GM19463 (cell line): ENCODE measurements around the gene INS.

Experiments used
- ATAC-seq: cut with Tn5 transposase; IDR thresholded peaks from one replicate; pipeline ENCODE4 v1.9.1; 2021; ENCODE audit warnings: mild to moderate bottlenecking, moderate library complexity; ENCODE audit not compliant: unreplicated experiment

The INS gene

DNA sequence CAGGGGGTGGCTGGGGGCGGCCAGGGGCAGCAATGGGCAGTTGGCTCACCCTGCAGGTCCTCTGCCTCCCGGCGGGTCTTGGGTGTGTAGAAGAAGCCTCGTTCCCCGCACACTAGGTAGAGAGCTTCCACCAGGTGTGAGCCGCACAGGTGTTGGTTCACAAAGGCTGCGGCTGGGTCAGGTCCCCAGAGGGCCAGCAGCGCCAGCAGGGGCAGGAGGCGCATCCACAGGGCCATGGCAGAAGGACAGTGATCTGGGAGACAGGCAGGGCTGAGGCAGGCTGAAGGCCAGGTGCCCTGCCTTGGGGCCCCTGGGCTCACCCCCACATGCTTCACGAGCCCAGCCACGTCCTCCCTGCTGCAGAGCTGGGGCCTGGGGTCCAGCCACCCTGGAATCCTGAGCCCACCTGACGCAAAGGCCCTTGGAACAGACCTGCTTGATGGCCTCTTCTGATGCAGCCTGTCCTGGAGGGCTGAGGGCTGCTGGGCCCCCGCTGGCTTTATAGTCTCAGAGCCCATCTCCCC, at the start of gene INS:
TSS of gene INS (minus strand) at position 474 of the 524 bp plus-strand sequence. CDS start at position 236, 238 bp downstream.
- ATAC-seq, result no peak

DNA sequence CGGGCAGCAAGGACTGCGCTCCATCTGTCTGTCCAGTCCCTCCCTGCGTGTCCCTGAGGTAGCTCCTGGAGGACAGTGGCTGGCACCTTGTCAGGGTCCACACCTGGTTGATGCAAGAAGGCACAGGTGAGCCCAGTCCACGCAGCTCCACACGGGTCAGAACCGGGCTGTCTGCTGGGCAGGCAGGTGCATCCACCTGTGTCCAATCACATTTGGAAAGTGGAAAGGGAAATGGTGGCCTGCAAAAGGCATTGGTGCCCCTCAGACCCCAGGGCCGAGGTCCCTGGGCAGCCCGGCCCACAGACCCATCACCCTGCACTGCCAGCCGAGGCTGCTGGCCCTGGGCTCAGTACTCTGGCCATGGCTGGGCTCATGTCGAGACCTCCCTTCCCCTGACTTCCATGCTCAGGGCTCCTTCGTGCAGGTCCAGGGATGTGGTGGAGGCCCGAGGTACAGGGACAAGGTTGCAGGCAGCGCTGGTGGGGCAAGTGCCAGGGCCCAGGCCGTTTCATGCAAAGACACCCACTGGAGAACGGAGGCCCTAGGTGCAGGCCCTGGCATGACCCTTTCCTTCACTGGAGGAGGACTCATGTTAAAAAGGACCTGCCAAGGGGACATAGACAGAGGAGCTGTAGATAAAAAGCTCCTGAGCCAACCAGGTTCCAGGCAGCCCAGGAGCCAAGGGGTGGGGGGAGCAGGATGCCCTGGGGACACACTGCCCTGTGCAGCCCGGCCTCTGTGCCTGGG, 49.5 kb upstream of the INS start:
- ATAC-seq, result no peak

DNA sequence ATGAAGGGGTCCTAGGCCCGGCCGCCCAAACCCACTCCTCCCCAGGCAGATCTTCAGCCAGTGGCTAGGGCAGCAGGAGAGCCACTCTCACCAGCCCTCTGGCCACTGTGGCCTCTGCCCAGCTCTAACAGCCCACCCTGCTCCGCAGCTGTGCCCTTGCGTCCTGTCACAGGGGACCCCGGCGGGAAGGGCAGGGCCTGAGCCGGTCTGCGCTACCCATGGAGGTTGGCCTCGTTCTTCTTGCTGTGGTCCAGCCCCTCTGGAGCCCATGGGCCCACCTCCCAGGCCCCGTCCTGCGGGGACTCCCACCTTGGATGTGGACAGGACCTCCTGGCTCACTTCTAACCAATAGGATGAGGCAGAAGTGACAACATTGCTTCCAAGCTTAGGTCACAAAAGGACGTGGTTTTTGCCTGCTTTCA, 48.9 kb upstream of the INS start:
- ATAC-seq, result no peak

DNA sequence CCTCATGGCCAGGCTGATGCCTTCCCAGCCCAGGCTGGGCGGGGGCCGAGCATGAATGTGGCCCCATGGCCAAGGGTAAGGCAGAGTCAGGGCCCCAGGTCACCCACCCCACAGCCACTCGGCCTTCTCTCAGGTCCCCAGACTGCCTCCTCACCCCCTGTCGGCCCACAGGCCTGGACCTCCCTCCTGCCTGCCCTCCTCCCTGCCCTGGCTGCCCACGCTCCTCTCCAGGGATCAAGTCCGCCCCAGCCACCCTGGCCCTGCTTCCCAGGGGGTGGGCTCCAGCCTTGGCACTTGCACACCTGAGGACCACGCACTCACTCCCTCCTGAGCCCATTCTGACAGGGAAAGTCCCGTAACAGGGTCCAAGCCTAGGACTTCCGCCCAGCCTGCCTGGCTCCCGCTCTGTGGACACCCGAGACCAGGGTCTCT, 48.4 kb upstream of the INS start:
- no peak for ATAC-seq

DNA sequence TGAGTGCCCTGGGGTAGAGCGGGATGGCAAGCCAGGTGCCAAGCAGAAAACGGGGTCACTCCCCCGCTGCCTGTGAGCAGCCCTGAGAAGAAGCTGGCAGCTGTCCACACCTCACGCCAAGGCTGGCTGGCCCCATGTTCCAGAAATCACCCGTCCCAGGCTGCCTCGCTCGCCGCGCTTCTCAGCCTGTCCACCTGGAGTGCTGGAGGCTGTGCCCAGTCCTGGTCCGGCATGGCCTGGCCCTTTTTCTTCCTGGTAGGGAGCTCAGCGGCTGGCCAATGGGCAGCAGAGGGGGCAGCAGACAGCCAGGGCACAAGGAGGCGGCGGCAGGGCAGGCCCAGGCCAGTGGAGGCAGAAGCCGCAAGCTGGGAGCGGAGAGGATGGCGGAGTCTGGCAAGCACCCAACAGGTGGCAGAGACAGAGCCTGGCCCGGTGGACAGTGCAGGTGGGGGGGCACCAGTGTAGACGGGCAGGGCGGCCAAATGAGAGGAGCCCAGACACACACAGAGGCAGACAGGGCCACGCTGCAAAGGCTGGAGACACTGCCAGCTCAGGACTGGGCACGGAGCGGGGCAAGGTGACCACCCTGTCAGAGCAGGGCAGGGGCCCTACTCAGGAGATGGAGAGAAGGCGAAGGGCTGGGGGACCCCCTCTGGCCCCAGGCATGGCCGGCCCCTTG, 47.8 kb upstream of the INS start:
- no peak for ATAC-seq

DNA sequence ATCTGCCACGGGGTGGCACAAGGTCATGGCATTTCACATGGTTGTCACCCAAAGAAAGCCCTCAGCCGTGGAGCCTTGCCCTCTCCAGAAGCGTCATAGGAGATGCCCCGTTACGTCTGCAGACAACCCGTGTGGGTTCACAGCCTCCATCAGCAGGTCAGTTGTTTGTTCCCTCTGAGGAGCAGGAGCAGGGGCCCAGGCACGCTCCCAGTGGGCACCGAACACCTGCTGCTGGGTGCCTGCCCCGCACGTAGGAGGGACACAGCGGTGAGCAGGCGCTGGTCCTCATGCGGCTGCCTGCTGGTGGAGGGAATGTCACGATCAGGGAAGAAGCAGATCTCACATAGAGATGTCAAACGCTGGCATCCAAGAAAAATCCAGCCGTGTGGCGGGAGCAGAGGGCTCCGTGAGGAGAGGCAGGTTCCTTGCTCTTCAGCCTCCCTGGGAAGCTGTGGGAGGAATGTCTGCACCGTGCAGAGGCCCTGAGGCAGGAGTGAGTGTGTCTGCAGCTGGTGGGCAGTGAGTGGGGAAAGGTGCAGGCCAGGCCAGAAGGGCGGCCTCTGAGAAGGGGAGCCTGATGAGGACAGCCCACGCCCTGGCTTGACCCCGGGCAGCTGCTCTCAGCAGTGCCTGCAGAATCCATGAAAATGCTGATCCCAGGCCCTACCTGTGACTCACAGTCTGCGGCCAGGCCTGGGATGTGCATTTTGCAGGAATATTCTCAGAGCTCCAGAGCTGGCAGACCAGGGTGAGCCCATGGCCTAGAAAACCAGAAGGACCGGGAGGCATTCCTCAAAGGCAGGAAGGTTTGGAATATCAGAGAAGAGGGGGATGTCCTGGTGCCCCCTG, 47.0 kb upstream of the INS start:
- ATAC-seq, result no peak

DNA sequence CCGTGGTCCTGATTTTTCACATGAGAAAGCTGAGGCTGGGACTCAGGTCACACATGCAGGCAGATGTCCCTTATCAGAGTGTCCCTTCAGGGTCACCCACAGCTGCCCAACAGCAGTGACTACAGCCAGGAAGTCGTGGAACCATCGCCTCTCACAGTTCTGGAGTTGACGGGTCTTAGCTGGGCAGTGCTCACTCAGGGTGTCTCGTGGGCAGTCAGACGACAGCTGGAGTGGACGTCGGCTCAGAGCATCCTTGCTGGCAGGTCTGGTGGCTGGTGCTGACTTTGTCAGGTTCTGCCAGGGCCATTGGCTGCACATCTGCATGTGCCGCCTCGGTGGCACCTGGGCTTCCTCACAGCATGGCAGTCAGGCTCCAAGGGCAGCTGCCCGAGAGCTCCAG, 46.2 kb upstream of the INS start:
- ATAC-seq, result no peak

DNA sequence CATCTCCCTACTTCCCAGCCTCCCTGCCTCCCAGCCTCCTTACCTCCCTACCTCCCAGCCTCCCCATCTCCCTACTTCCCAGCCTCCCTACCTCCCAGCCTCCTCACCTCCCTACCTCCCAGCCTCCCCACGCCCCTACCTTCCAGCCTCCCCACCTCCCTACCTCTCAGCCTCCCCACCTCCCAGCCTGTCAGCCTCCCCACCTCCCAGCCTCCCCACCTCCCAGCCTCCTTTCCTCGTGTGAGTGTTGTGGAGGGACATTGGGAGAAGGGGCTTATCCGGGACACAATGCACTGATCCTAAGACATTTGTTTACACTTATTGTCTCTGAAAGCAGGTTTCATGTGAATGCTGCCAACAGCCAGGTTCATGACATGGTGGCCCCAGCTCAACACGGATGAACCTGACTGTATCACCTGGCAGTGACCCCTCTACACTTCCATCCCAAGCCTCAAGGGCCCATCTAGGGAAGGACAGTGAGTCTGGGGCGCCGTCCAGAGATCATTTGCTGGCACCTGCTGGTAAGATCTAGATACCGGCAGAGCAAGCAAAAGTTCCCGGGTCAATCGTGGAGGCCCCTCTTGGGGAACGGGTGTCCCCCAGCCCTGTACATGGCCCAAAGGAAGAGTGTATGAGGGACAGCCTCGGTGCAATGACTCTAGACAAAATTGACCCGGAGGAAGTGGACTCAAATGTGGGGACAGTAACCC, 45.1 kb upstream of the INS start:
- ATAC-seq, result no peak

DNA sequence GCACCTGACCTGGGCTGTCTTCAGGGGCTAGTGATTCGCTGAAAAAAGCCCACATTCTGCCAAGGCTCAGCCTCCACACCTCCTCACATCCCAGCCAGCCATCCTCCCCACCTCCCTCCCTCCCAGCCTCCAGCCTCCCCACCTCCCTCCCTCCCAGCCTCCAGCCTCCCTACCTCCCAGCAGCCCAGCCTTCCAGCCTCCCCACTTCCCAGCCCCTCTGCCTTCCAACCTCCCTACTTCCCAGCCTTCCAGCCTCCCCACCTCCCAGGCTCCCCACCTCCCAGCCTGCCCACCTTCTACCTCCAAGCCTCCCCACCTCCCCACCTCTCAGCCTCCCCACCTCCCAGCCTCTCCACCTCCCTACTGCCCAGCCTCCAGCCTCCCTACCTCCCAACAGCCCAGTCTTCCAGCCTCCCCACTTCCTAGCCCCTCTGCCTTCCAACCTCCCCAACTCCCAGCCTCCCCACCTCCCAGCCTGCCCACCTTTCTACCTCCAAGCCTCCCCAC, 44.3 kb upstream of the INS start:
- no peak for ATAC-seq

DNA sequence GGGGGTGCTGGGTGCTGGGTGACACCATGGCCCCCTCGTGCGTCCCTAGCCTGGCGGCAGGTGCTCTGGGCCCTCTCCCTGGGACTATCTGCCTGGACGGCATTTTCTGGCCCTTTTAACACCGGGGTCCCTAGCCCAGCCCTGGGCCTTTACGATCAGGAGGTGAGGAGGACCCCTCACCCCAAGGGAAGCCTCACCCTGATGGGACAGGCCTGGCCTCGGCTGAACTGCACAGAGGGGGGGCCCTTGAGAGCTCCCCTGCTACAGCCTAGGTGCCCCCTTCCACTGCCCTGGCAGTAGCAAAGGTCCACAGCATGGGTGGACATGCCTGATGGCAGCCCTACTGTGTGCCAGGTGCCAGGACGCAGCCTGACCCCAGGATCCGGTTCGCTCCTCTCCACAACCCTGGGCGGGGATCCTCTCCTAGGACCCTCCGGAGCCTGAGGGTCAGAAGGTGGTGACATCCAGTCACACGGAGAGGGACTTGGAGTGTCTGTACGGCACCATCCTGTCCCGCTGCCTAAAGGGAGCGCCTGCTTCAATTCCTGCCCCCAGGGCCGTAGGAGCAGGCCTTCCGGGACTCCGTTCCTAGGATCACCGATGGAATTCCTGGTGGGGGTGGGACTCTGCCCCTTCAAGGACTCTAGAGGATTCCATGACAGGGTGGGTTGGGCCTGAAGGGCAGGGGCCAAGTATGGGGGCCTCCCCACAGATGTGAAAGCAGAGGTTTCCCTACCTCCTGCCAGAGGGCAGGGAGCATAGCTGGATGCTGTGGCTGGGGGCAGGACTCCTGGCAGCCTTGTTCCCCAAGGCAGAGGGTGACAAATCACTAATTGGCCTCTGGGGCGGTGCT, 43.6 kb upstream of the INS start:
- no peak for ATAC-seq

DNA sequence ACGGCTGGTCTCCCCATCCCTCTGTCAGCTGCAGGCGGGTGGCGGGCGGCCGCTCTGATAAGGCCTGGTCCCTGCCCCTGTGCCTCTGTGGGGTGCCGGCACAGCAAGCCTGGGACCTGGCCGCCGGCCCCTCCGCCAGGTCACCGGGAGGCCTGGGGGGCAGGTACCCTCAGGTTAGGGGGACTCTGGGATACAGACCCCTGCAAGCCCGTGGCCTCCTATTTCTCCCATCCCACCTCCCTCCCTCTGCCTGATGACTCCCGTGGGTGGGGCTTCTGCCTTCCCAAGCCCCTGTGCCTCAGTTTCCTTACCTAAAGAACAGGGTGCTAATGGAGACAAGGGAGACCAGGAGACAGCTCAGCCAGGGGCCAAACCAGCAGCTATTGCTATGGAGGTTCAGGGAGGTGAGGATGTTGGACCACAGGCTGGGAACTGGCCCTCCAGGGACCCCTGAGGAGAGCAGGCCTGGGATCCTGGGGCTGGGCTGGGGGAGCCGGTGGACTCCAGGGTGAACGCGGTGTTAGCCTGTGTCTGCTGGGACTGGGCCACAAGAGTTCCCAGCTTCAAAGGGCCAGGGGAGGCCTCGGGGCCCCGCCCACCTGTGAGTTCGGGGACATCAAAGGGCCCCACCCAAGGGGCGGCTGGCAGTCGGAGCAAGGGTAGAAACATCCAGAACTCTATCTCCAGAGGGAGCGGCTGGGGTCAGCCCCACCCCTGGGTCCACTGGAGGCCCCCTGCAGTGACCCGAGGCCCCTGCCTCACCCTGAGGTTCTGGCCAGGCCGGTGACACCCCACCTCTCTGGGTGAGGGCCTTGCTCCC, 42.6 kb upstream of the INS start:
- no peak for ATAC-seq

DNA sequence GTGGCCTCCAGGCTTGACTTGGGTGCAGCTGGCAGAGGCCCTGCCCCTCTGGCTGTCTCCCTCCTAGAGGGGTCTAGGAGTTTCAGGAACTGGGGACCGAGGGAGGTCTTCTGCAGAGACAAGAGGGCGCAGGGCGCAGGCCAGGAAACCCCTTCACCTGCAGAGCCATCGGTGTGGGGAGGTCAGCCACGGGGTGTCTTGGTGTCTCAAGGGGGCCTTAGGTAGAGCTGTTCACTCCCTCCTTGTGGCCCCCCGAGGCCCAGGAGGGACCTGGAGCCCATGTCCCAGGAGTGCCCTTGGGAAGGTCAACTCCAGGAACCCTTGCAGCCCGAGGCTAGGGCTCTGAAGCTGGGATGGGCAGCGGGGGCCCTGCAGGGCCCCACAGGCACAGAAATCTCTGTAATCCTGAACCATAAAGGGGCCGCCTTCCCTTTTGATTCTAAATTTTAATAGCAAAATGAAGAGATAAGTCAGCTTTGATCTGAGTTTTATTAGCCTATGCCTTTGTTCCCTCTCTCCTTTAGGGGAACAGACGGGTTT, 42.0 kb upstream of the INS start:
- ATAC-seq, result no peak

DNA sequence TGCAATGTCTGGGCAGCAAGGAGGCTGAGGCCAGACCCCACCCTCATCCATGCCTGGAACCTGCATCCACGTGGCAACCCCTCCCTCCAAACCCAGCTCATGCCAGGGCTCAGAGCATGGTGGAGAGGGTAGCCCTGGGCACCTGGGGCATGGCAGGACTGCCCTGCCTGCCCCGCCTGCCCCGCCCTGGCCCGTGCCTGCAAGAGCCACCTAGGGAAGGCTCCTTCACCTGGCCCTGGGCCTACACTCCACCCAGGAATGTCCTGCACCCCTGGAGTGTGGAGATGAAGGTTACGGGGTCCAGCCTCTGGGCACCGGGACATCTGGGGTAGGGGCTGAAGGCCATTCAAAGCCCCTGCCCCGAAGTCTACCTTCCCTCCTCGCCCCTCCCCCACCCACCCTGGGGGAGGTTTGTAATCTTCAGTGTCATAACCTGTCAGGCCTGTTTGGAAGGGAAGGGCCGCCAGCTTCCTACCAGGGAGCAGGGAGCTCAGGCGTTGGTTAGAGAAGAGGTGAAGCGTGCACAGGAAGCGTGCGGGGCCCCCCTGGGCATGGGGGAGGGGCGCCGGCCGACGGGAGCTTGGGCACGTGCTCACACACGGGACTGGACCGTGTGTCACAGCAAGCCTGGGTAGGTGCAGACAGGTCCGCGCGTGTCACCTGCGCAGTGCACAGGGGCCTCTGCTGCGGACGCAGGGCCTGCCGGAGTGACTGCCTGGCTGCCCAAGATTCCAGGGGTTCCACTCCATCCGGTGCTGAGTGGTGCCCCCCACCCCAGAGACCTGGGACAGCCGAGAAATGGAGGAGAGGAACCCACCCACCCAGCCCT, 41.3 kb upstream of the INS start:
- no peak for ATAC-seq

DNA sequence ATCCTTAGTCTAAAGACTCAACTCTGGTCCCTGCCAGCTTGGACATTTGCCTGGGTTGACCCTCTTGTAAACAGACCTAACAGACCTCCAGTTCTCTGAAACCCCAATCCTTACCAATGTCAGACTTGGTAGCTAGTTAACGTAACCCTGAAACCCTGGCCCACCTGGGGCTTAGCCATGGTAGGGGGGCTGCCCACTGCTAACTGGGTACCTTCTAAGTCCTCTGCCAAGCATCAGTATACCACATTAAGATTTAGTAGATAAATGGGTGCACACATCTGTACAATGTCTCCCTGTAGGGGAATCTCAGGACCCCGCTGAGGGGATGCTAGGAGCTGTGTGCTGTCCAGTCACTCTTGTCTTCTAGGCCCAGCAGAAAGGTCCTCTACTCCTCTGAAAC, 40.5 kb upstream of the INS start:
- ATAC-seq, result no peak

DNA sequence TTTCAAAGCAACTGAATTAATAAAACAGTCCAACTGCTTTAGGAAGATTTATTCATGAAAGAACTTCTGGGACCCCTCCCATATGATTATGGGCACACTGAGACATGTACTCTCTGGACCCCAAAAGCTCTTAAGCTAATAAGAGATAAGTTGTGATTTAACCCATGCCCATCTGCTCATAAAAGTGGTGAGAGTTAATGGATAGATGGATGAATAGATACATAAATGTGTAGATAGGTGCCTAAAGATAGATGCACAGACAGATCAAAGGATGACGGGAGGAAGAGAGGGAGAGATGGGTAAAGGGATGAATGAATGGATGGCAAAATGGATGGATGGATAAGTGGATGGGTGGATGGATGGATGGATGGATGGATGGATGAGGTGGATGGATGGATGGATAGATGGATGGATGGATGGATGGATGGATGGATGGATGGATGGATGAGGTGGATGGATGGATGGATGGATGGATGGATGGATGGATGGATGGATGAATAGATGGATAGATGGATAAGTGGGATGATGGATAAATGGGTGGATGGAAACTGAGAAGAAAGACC, 40.0 kb upstream of the INS start:
- no peak for ATAC-seq

DNA sequence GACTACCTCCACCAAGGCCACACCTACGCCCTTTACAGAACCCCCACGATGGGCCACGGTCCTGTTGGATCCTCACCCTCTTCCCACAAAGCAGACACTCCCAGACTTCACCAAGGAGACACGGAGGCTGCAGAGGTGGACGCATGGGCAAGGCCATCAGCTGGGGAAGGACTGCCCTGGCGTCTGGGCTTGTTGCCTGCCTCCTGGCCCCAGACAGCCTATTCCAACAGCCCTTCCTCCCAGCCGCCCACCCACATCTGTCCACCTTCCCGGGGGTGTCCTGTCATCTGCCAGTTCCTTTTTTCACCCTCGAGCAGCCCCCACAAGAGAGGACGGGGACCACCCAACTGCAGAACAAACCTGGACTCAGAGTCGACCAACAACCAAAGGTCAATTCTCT, 39.5 kb upstream of the INS start:
- no peak for ATAC-seq
